HG03045 (cell line): Measurements from ENCODE around the gene BCHE.
A peak's percentile ranks its signal among the peaks of the same experiment; 100 is the strongest.
"Not testable (repeated sequence)": the region's sequence is repeated elsewhere in the genome, so short reads cannot be mapped to it uniquely, and the experiment has no call there.

Source experiments
- ATAC-seq: cut with Tn5 transposase; IDR thresholded peaks from one replicate; pipeline ENCODE4 v1.9.1; 2021; ENCODE audit warnings: mild to moderate bottlenecking, moderate library complexity; ENCODE audit not compliant: unreplicated experiment

The BCHE gene

DNA sequence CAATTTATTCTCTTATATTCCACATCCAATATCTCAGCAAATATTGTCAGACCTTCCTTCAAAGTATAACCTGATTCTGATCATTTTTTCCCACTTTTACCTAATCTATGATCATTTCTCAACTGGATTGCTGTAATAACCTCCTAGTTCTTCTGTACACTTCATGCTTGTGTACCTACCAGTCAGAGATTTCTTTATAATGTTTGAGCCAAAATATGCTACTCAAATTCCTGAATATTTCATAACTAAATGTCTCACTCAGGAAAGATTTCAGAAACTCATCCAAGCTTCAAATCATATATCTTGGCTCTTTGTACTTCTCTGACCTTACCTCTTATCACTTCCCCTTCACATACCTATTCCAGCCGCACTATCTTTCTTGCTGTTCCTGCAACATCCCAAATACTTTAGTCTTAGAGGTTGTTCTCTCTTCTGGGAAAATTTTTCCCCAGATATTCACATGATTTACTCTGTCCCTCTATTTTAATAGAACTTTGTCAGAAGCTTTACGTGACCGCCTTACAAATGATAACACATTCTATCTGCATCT lies 20.0 kb downstream of the BCHE start:
- ATAC-seq = no peak

DNA sequence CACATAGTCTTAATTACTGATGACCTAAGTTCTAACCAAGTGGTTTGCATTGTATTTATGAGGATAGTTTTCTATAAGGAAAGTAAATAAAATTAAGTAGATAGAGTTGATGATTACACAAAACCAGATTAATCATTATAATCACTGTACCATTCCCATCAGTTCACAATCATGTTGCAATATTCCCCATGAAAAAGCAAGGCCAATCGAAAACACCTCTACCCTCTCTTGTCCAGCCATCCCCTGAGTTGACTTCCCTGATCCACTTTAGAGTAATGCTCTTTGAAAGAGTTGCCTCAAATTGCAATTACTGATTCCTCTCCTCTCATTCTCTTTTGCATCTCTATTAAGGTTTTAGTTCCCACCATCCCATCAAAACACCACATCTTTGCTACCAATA lies 21.0 kb downstream of the BCHE start:
- ATAC-seq = no peak

DNA sequence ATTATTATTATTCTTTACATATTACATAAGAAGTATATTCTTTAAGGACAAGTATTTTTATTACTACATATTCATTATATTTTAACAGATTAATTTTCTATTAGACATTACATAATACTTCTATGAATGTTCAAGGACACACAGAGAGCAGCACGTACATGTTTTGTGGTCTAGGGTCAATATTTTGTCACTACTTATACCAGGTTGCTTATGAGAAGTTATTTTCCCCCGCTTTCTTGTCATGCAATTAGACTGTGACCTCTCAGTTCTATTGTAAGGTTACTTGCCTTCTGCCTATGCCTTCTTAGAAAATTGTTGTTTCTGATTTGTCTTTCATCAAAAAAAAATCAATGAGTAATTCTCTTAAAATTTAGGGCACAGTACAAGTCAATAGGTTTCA lies 21.5 kb downstream of the BCHE start:
- ATAC-seq = no peak

- no peak for ATAC-seq
These were observed 22.8 kb downstream of the BCHE start for GRCh38 chr3:165814380-165814779.

- not testable (repeated sequence) for ATAC-seq
These were observed 29.3 kb downstream of the BCHE start for GRCh38 chr3:165807937-165808336.

GRCh38 chr3:165805946-165806561 lies 31.2 kb downstream of the BCHE start:
- ATAC-seq = peak; percentile 86

GRCh38 chr3:165803471-165803870 lies 33.8 kb downstream of the BCHE start:
- ATAC-seq = no peak

DNA sequence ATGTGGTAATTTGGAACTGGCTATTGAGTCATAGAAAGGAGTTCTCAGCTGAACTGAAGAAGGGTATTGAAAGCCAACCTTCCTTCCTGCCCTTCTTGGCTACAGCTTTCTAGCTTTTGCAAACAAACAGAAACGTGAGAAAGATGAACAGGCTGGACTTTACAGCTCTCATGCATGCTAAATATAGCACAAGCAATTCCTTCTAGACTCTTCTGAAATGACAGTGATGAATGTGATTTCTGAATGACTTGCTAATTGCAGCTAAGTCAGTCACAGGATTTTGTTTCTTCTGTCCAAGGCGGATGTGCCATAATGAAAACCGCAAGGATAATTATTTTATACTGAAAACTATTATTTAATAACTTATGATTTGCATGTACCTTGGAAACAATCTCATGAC lies 36.3 kb downstream of the BCHE start:
- ATAC-seq = no peak

GRCh38 chr3:165799026-165799425 lies 38.2 kb downstream of the BCHE start:
- no peak for ATAC-seq

- no peak for ATAC-seq
These were observed 39.7 kb downstream of the BCHE start for GRCh38 chr3:165797551-165797950.

- ATAC-seq = no peak
These were observed 40.5 kb downstream of the BCHE start for GRCh38 chr3:165796701-165797100.

GRCh38 chr3:165788531-165788930 lies 48.7 kb downstream of the BCHE start:
- ATAC-seq = no peak

- no peak for ATAC-seq
These were observed 51.2 kb downstream of the BCHE start for GRCh38 chr3:165786013-165786412.

- no peak for ATAC-seq
These were observed 52.9 kb downstream of the BCHE start for GRCh38 chr3:165784337-165784736.

DNA sequence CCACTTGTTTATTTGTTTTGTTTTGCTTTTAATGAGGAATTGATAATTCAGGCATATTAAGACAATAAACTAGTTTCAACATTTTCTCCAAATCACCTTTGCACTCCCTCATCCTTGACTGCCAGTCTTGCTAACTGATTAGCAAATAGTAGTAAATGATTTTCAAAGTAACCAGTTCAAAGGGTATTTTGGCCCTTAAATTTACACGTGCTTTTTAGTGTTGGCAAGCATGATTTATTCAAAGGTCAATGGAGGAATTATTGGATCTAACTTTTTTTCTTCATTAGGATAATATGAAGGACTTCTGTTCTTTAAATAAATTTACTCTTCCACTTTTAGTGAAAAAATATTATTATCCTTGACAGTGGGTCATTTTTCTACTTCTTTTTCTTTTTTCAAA lies 53.8 kb downstream of the BCHE start:
- ATAC-seq = no peak

- ATAC-seq = no peak
These were observed 58.3 kb downstream of the BCHE start for GRCh38 chr3:165778891-165779290.

GRCh38 chr3:165778456-165778855 lies 58.8 kb downstream of the BCHE start:
- ATAC-seq = no peak

DNA sequence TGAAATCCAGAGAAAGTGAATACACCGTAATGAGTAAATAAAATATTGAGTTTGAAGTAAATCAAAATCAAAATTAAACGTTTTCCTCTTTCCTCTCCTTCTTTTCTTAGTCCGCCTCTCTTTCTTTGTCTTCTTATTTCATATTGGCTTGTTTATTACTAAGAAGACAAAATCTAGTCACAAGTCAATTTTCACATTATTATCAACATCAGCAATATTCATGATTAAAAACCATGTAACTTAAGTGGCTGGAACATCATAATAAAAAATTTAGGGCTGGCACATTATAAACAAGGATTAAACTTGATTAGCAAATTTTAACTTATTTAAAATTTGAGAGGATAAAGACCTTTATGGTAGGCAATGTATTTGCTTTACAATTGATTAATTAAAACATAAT lies 61.4 kb downstream of the BCHE start:
- ATAC-seq = no peak

- ATAC-seq = no peak
These were observed 66.4 kb downstream of the BCHE start for GRCh38 chr3:165770781-165771180.

- no peak for ATAC-seq
These were observed 68.5 kb downstream of the BCHE start for GRCh38 chr3:165768680-165769079.

- no peak for ATAC-seq
These were observed 78.2 kb downstream of the BCHE start for GRCh38 chr3:165759041-165759440.

DNA sequence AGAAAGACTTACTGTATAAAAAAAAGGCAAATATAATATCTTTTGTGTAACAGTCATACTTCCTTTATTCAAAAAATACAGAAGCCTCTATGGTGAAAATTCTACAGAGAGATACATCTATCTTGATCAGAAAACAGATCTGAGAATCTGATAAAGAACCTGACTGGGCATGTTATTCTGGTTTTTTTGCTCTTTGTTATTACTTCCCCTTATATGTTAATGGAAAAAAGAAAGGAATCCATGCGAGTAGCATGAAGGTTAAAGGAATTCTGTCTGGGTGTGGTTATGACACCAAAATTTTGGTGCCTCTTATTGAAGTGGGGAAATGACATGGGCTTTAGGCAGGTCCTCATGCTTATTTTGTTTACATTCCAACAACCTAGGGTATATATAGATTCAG lies 81.7 kb downstream of the BCHE start:
- no peak for ATAC-seq
